ENCODE results near the gene LRIG2. TPM values are rescaled to one million over a fixed set of nuclear protein-coding genes. Genes with fewer than 3 reads are reported as not detected.
A peak's percentile ranks its signal among the peaks of the same experiment; 100 is the strongest.

LRIG2 gene, protein sequence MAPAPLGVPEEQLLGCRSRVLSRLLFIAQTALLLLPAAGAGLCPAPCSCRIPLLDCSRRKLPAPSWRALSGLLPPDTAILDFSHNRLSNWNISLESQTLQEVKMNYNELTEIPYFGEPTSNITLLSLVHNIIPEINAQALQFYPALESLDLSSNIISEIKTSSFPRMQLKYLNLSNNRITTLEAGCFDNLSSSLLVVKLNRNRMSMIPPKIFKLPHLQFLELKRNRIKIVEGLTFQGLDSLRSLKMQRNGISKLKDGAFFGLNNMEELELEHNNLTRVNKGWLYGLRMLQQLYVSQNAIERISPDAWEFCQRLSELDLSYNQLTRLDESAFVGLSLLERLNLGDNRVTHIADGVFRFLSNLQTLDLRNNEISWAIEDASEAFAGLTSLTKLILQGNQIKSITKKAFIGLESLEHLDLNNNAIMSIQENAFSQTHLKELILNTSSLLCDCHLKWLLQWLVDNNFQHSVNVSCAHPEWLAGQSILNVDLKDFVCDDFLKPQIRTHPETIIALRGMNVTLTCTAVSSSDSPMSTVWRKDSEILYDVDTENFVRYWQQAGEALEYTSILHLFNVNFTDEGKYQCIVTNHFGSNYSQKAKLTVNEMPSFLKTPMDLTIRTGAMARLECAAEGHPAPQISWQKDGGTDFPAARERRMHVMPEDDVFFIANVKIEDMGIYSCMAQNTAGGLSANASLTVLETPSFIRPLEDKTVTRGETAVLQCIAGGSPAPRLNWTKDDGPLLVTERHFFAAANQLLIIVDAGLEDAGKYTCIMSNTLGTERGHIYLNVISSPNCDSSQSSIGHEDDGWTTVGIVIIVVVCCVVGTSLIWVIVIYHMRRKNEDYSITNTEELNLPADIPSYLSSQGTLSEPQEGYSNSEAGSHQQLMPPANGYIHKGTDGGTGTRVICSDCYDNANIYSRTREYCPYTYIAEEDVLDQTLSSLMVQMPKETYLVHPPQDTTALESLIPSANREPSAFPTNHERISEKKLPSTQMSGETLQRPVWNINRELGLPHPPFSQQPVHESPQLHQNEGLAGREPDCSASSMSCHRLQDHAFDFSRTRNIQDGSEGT
- total RNA-seq (2021), result 22.5 to 23.5 TPM (median 22.9 TPM) in 3 replicates
- Bru-seq, nascent RNA, result percentile 91 among the genes with signal in this experiment
- long read RNA-seq, experiment 1, full-length matches to known transcripts, result 58 of 110 reads
- long read RNA-seq, experiment 1, partial matches to known transcripts, result 12 of 110 reads
- long read RNA-seq, experiment 1, other reads (novel, unspliced or antisense), result 40 of 110 reads
- long read RNA-seq, experiment 2, full-length matches to known transcripts, result 3 of 18 reads
- long read RNA-seq, experiment 2, partial matches to known transcripts, result 2 of 18 reads
- long read RNA-seq, experiment 2, other reads (novel, unspliced or antisense), result 13 of 18 reads
- long read RNA-seq, experiment 3, result 0 reads

DNA sequence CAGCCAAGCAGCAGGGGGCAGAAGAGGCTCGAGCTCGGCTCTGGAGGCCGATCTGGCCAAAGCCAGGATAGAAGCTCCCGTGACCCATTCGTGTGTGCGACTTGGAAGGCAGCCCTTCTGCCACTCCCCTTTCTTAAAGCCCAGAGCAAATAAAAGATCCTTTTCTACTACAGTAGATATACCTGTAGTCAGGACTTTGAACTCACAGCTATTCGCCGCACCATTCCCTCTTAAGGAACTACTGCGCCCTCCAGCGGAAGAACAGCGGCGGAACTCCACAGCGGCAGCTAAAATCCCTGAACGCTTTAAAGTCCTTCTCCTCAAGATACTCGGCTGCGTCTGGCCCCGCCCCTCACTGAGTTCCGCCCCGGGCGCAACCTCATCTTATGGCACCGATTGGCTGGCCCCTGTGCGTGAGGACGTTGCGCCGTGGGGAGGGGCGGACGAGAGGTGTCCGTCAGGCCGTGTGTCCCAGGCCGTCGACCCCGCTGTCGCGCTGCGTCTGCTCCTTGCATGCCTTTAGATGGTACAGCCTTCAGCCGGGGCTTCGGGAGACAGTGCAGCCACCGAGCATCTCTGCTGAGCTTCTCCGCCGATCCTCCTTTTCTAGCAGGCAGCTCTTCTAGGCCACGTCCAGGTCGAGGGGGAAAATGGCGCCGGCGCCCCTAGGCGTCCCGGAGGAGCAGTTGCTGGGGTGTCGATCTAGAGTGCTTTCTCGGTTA is at the start of gene LRIG2:
Gene LRIG2, plus strand, starts transcription at position 442 of the 722 bp plus-strand sequence. Its CDS starts 209 bp downstream, at position 651.
- POLR2A ChIA-PET, result interaction anchor here (0.6 to 1.8 kb wide), 14 partner anchors 16 to 356 kb away, joined by 3 to 36 read pairs (median 4); no protein-coding TSS in a partner anchor
- Mint-ChIP-seq H3K27me3 (ENCODE audit: low read depth) (no peaks in the 10 kb centered on the region), H3K36me3 (peaks cover 12% of the 10 kb centered on the region), H3K27ac (peak within 1 kb of the TSS; percentile 97), H3K9me3 (peaks cover 5% of the 10 kb centered on the region), H3K4me3 (peak within 1 kb of the TSS; percentile 98), H3K4me1 (peaks cover 31% of the 10 kb centered on the region)
- peak; percentile 100 for DNase-seq (ENCODE audit: low spot score)
- CTCF ChIA-PET, result interaction anchor here (0.5 to 3.6 kb wide), 93 partner anchors 10 to 1072 kb away, joined by 3 to 149 read pairs (median 5); partner anchors contain the start of genes MOV10, PPM1J and SLC16A1
- peak; percentile 96 for ATAC-seq
- TF ChIP-seq EMX1 (CRISPR knock-in tag; IDR thresholded peaks at IDR 0.05) (no peak), RELA (CRISPR knock-in tag; IDR thresholded peaks at IDR 0.05; ENCODE audit: borderline replicate concordance) (no peak), SP1 (CRISPR knock-in tag; conservative IDR thresholded peaks at IDR 0.05) (peak; percentile 84), CREM (CRISPR knock-in tag; IDR thresholded peaks at IDR 0.05) (no peak), NFYB (CRISPR knock-in tag; conservative IDR thresholded peaks at IDR 0.05; ENCODE audit: low read depth) (peak; percentile 80), MXD4 (CRISPR knock-in tag; IDR thresholded peaks at IDR 0.05; ENCODE audit: borderline replicate concordance) (no peak), ELF4 (CRISPR knock-in tag; IDR thresholded peaks at IDR 0.05; ENCODE audit: low read depth) (no peak), SOX15 (CRISPR knock-in tag; IDR thresholded peaks at IDR 0.05) (no peak), ESRRA (CRISPR knock-in tag; IDR thresholded peaks at IDR 0.05; ENCODE audit: borderline replicate concordance) (no peak), IRF2 (CRISPR knock-in tag; IDR thresholded peaks at IDR 0.05; ENCODE audit: borderline replicate concordance, low read depth) (no peak), FOXK1 (CRISPR knock-in tag; IDR thresholded peaks at IDR 0.05) (peak; percentile 85; the same call in 1 of the 2 replicates), ZNF121 (CRISPR knock-in tag; IDR thresholded peaks at IDR 0.05) (no peak), ATF1 (CRISPR knock-in tag; IDR thresholded peaks at IDR 0.05) (no peak), ZNF671 (CRISPR knock-in tag; IDR thresholded peaks at IDR 0.05) (no peak), PRRX2 (CRISPR knock-in tag; IDR thresholded peaks at IDR 0.05) (no peak), JAZF1 (CRISPR knock-in tag; IDR thresholded peaks at IDR 0.05) (no peak), HMGA2 (CRISPR knock-in tag; IDR thresholded peaks at IDR 0.05) (no peak), CBFB (CRISPR knock-in tag; IDR thresholded peaks at IDR 0.05; ENCODE audit: low read depth) (no peak), TCF7 (CRISPR knock-in tag; IDR thresholded peaks at IDR 0.05; ENCODE audit: low read depth) (no peak), SMAD4 (CRISPR knock-in tag; IDR thresholded peaks at IDR 0.05) (no peak; the same call in 1 of the 2 replicates)
- TF ChIP-seq, protein P1, sequence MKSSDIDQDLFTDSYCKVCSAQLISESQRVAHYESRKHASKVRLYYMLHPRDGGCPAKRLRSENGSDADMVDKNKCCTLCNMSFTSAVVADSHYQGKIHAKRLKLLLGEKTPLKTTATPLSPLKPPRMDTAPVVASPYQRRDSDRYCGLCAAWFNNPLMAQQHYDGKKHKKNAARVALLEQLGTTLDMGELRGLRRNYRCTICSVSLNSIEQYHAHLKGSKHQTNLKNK (CRISPR knock-in tag; IDR thresholded peaks at IDR 0.05), result no peak
- TF ChIP-seq, protein P2, sequence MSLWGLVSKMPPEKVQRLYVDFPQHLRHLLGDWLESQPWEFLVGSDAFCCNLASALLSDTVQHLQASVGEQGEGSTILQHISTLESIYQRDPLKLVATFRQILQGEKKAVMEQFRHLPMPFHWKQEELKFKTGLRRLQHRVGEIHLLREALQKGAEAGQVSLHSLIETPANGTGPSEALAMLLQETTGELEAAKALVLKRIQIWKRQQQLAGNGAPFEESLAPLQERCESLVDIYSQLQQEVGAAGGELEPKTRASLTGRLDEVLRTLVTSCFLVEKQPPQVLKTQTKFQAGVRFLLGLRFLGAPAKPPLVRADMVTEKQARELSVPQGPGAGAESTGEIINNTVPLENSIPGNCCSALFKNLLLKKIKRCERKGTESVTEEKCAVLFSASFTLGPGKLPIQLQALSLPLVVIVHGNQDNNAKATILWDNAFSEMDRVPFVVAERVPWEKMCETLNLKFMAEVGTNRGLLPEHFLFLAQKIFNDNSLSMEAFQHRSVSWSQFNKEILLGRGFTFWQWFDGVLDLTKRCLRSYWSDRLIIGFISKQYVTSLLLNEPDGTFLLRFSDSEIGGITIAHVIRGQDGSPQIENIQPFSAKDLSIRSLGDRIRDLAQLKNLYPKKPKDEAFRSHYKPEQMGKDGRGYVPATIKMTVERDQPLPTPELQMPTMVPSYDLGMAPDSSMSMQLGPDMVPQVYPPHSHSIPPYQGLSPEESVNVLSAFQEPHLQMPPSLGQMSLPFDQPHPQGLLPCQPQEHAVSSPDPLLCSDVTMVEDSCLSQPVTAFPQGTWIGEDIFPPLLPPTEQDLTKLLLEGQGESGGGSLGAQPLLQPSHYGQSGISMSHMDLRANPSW (CRISPR knock-in tag; conservative IDR thresholded peaks at IDR 0.05; ENCODE audit: low read depth), result no peak
- TF ChIP-seq, protein P3, sequence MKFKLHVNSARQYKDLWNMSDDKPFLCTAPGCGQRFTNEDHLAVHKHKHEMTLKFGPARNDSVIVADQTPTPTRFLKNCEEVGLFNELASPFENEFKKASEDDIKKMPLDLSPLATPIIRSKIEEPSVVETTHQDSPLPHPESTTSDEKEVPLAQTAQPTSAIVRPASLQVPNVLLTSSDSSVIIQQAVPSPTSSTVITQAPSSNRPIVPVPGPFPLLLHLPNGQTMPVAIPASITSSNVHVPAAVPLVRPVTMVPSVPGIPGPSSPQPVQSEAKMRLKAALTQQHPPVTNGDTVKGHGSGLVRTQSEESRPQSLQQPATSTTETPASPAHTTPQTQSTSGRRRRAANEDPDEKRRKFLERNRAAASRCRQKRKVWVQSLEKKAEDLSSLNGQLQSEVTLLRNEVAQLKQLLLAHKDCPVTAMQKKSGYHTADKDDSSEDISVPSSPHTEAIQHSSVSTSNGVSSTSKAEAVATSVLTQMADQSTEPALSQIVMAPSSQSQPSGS (CRISPR knock-in tag; IDR thresholded peaks at IDR 0.05; ENCODE audit: borderline replicate concordance, low read depth), result no peak
- TF ChIP-seq, protein P4, sequence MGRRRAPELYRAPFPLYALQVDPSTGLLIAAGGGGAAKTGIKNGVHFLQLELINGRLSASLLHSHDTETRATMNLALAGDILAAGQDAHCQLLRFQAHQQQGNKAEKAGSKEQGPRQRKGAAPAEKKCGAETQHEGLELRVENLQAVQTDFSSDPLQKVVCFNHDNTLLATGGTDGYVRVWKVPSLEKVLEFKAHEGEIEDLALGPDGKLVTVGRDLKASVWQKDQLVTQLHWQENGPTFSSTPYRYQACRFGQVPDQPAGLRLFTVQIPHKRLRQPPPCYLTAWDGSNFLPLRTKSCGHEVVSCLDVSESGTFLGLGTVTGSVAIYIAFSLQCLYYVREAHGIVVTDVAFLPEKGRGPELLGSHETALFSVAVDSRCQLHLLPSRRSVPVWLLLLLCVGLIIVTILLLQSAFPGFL (CRISPR knock-in tag; IDR thresholded peaks at IDR 0.05; ENCODE audit: borderline replicate concordance), result no peak
- TF ChIP-seq, protein P5, sequence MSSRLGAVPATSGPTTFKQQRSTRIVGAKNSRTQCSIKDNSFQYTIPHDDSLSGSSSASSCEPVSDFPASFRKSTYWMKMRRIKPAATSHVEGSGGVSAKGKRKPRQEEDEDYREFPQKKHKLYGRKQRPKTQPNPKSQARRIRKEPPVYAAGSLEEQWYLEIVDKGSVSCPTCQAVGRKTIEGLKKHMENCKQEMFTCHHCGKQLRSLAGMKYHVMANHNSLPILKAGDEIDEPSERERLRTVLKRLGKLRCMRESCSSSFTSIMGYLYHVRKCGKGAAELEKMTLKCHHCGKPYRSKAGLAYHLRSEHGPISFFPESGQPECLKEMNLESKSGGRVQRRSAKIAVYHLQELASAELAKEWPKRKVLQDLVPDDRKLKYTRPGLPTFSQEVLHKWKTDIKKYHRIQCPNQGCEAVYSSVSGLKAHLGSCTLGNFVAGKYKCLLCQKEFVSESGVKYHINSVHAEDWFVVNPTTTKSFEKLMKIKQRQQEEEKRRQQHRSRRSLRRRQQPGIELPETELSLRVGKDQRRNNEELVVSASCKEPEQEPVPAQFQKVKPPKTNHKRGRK (CRISPR knock-in tag; IDR thresholded peaks at IDR 0.05; ENCODE audit: borderline replicate concordance), result no peak

Measured in WTC11 (cell line).